K562 (cell line): ENCODE results near the gene SERTAD2. TPM values are rescaled to one million over a fixed set of nuclear protein-coding genes. Genes with fewer than 3 reads are reported as not detected.

Experiments
- AFF1 ChIP-seq, 2 experiments: fragments of 450-650 bp; IDR thresholded peaks; 2 replicates each; pipeline ENCODE4 v1.6.1; 2018; ENCODE audit warnings: mild to moderate bottlenecking in 2 of 2, low read depth in 1 of 2; ENCODE audit not compliant: partially characterized antibody in 2 of 2
- ARHGAP35 ChIP-seq: fragments of 450-650 bp; IDR thresholded peaks from 2 replicates; pipeline ENCODE4 v1.6.1; 2018; ENCODE audit not compliant: partially characterized antibody
- DMBX1 ChIP-seq: fragments of 250-450 bp; sonication (Bioruptor Pico); IDR thresholded peaks from 2 replicates; pipeline ENCODE4 v1.8.0; 2022; ENCODE audit warnings: inconsistent platforms, mild to moderate bottlenecking, moderate library complexity, borderline replicate concordance
- FOXA3 ChIP-seq, 2 experiments: fragments of 450-650 bp in 1 of 2; sonication (generic) in 1 of 2; formaldehyde crosslinking; IDR thresholded peaks in 1 of 2; conservative IDR thresholded peaks in 1 of 2; 2 replicates each; pipeline versions ENCODE4 v1.4.0 to v1.8.0; 2020 to 2022; ENCODE audit warnings: mild to moderate bottlenecking in 2 of 2, missing genetic modification reagents in 1 of 2
- KLF13 ChIP-seq: fragments of 450-650 bp; IDR thresholded peaks from 2 replicates; pipeline ENCODE4 v1.6.1; 2016; ENCODE audit warnings: missing genetic modification characterization, low read depth, mild to moderate bottlenecking, missing compliant biosample characterization, moderate library complexity, borderline replicate concordance
- MYNN ChIP-seq, 2 experiments: sonication (generic); formaldehyde crosslinking in 1 of 2; IDR thresholded peaks; 2 replicates each; pipeline versions ENCODE4 v1.5.0 to v1.6.1; 2016 to 2020; ENCODE audit warnings: antibody characterized with exemption in 1 of 2, missing genetic modification reagents in 1 of 2
- NFIX ChIP-seq: fragments of 250-450 bp; sonication (Bioruptor Pico); IDR thresholded peaks from 2 replicates; pipeline ENCODE4 v1.4.0; 2020; ENCODE audit warnings: low read depth, mild to moderate bottlenecking, moderate library complexity
- RFX7 ChIP-seq: fragments of 250-450 bp; sonication (Bioruptor Pico); IDR thresholded peaks from 2 replicates; pipeline ENCODE4 v1.5.1; 2021; ENCODE audit warnings: mild to moderate bottlenecking
- SIN3B ChIP-seq: fragments of 450-650 bp; IDR thresholded peaks from 2 replicates; pipeline ENCODE4 v1.6.1; 2017; ENCODE audit warnings: low read depth, mild to moderate bottlenecking, moderate library complexity
- SPI1 ChIP-seq: IDR thresholded peaks from 2 replicates; pipeline ENCODE4 v1.6.1; 2011; ENCODE audit warnings: low read depth, low read length, control low read depth, borderline replicate concordance
- SRSF9 ChIP-seq: fragments of 200-400 bp; formaldehyde crosslinking; IDR thresholded peaks from 2 replicates; pipeline ENCODE4 v1.6.1; 2017; ENCODE audit warnings: low read depth, low read length, borderline replicate concordance
- TCF7L2 ChIP-seq: fragments of 150-350 bp; IDR thresholded peaks from 2 replicates; pipeline ENCODE4 v1.6.1; 2016; ENCODE audit warnings: low read depth, mild to moderate bottlenecking, low read length, moderate library complexity
- TSC22D4 ChIP-seq: fragments of 450-650 bp; IDR thresholded peaks from 2 replicates; pipeline ENCODE4 v1.6.1; 2016; ENCODE audit warnings: missing genetic modification characterization, missing biosample characterization, control low read depth
- WHSC1 ChIP-seq: IDR thresholded peaks from one replicate; pipeline ENCODE4 v1.6.1; 2012; ENCODE audit warnings: low read length, control low read depth, inconsistent platforms
- ZNF347 ChIP-seq: fragments of 450-650 bp; formaldehyde crosslinking; IDR thresholded peaks from 2 replicates; pipeline ENCODE4 v1.4.0; 2020; ENCODE audit warnings: low read depth, mild to moderate bottlenecking, moderate library complexity
- ZNF507 ChIP-seq: conservative IDR thresholded peaks from 2 replicates; pipeline ENCODE4 v1.6.1; 2017; ENCODE audit warnings: missing genetic modification characterization, missing compliant biosample characterization
- ZNF518B ChIP-seq: fragments of 250-450 bp; sonication (Bioruptor Pico); IDR thresholded peaks from 2 replicates; pipeline ENCODE4 v1.5.0; 2021; ENCODE audit warnings: mild to moderate bottlenecking, moderate library complexity
- ZSCAN29 ChIP-seq: fragments of 450-650 bp; IDR thresholded peaks from 2 replicates; pipeline ENCODE4 v1.6.1; 2017
- polyA plus RNA-seq, 8 experiments: library from polyadenylated mRNA; depleted of rRNA in 4 of 8; stranded (reverse) in 5 of 8; unstranded in 3 of 8; fragments of >200 nt; fragmentation: Nextera tagmentation in 2 of 8; fragmentation: Illumina TruSeq in 1 of 8; extraction: Ambion mirVana in 2 of 8; extraction: Trizol in 1 of 8; gene quantifications; 2 replicates each; pipeline versions ENCODE4 v1.2.1 to v1.2.3, GENCODE V29; 2011 to 2014; ENCODE audit warnings: inconsistent platforms in 1 of 8, missing spikeins in 1 of 8
- total RNA-seq, 7 experiments: library from RNA; depleted of rRNA in 6 of 7; stranded (reverse); fragments of >200 nt in 6 of 7; fragmentation: Illumina TruSeq in 2 of 7; extraction: Trizol in 2 of 7; gene quantifications; 2 replicates each; pipeline versions ENCODE4 v1.2.1 to v1.2.3, GENCODE V29; 2011 to 2021; ENCODE audit warnings: low replicate concordance in 1 of 7
- TF ChIP-seq, protein P1 (sequence below): sonication (generic); formaldehyde crosslinking; IDR thresholded peaks from 2 replicates; pipeline ENCODE4 v1.8.0; 2022; ENCODE audit warnings: missing genetic modification reagents, mild to moderate bottlenecking, borderline replicate concordance

Gene SERTAD2
- total and polyA plus RNA-seq, 9 of the 15 experiments (the other 6 are each of a cell fraction or from before 2014, with no cell fraction given): 3.0 to 12.5 (median 6.1) TPM

DNA sequence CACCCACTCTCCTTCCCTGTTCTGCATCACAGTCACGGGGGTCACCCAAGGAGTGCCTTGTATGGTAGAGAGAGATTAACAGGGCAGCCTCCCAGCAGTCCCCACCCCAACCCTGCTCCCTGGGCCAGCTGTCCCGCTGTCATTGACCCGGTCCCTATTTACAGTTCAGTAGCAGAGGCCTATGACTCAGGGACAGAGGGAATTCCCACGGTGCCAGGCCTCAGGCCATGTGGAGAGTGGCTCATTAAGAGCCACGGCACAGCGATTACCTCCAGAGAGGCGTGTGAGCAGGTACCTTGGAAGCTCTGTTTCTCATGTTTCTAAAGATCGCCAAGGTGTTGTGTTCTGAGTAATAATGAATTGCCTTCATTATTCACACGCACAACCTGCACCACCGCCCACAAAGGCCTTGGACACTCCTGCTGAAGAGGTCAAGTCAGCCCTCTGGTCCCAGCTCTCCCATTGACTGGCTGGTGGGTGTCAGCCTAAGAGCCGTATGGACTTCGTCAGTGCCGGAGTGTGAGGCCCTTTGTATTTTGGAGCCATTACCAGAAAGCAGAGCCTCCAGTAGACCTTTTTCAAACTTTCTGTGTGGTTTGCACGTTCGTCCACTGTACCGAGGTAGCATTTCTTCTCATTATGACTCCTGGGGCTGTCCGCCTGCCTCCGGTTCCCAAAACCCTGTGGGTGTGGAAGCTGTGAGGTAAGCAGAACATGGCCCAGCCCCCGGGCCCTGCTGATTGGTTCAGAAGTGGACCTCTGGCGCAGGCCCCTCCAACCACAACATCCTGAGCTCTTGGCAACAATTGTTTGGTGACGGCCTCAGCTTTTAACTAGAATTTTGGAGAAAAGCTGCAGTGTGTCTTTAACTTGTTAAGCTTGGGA lies 47.0 kb downstream of the SERTAD2 start (continued):
- TF ChIP-seq, protein P1, sequence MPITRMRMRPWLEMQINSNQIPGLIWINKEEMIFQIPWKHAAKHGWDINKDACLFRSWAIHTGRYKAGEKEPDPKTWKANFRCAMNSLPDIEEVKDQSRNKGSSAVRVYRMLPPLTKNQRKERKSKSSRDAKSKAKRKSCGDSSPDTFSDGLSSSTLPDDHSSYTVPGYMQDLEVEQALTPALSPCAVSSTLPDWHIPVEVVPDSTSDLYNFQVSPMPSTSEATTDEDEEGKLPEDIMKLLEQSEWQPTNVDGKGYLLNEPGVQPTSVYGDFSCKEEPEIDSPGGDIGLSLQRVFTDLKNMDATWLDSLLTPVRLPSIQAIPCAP: no peak
- TF ChIP-seq WHSC1: no peak
- no peak for TF ChIP-seq ARHGAP35
- peak; percentile 94 for TF ChIP-seq MYNN (IDR thresholded peaks at IDR 0.05)
- peak; percentile 62; the same call in 1 of the 2 replicates for TF ChIP-seq MYNN (CRISPR knock-in tag; IDR thresholded peaks at IDR 0.05)
- TF ChIP-seq ZNF347: no peak
- no peak for TF ChIP-seq TSC22D4 (tag)
- no peak for TF ChIP-seq KLF13 (tag)
- TF ChIP-seq SIN3B: no peak
- no peak; the same call in 1 of the 2 replicates for TF ChIP-seq RFX7
- no peak for TF ChIP-seq SRSF9
- TF ChIP-seq DMBX1 (CRISPR knock-in tag): no peak
- TF ChIP-seq ZNF507 (tag): no peak
- TF ChIP-seq SPI1: 0 out of 2 replicates have a peak, but pooled peaks have one; percentile 7
- no peak for TF ChIP-seq ZSCAN29
- no peak for TF ChIP-seq TCF7L2
- TF ChIP-seq NFIX (CRISPR knock-in tag): no peak
- peak in 1 of 2 experiments; percentile 30 for TF ChIP-seq AFF1 (IDR thresholded peaks at IDR 0.05; ENCODE audit: low read depth in 1 of 2, partially characterized antibody in 2 of 2)
- TF ChIP-seq FOXA3 (CRISPR knock-in tag; conservative IDR thresholded peaks at IDR 0.05 in 1 of 2, IDR thresholded peaks at IDR 0.05 in 1 of 2): no peak
- TF ChIP-seq ZNF518B (CRISPR knock-in tag): no peak
